ENCODE measurements around the gene COL25A1. TPM values are rescaled to one million over a fixed set of nuclear protein-coding genes. Genes with fewer than 3 reads are reported as not detected.

The COL25A1 gene
- total and polyA plus RNA-seq, 4 donors: 0.61 to 4.4 (median 2.1) TPM

- no peak overlapping the region for H3K4me3 ChIP-seq (ENCODE audit: low read depth in 1 of 3, low read length in 3 of 3)
- no peaks in the 10 kb centered on the region for H3K27me3 ChIP-seq (ENCODE audit: control insufficient read depth in 4 of 4, insufficient read depth in 4 of 4, low read length in 3 of 4)
- no peaks in the 10 kb centered on the region for H3K9me3 ChIP-seq (ENCODE audit: control insufficient read depth in 4 of 4, low read length in 3 of 4)
- no peak overlapping the region for H3K27ac ChIP-seq (ENCODE audit: low read depth in 1 of 2, low read length in 2 of 2)
- H3K4me1 ChIP-seq (ENCODE audit: control insufficient read depth in 4 of 4, insufficient read depth in 4 of 4, low read length in 3 of 4): no peaks in the 10 kb centered on the region
- no peak for DNase-seq (ENCODE audit: low spot score)
- WGBS: 40% methylated on average over 7 of the region's 7 CpGs
- no peaks in the 10 kb centered on the region for H3K36me3 ChIP-seq (ENCODE audit: control insufficient read depth in 4 of 4, insufficient read depth in 3 of 4, low read depth in 1 of 4, low read length in 3 of 4)
- TF ChIP-seq RAD21 (IDR thresholded peaks at IDR 0.05) (peak; percentile 13 to 18), NR2F2 (IDR thresholded peaks at IDR 0.05) (peak; percentile 85), JUND (IDR thresholded peaks at IDR 0.05) (no peak), SP1 (IDR thresholded peaks at IDR 0.05) (no peak), EGR1 (IDR thresholded peaks at IDR 0.05; ENCODE audit: low read depth in 2 of 2) (no peak), CTCF (IDR thresholded peaks at IDR 0.05; ENCODE audit: low read depth, low read length, missing input control) (no peak), FOXA1 (IDR thresholded peaks at IDR 0.05) (no peak), ATF3 (IDR thresholded peaks at IDR 0.05) (no peak), ZBTB33 (IDR thresholded peaks at IDR 0.05) (no peak), RXRA (IDR thresholded peaks at IDR 0.05) (no peak), REST (IDR thresholded peaks at IDR 0.05) (no peak), GABPA (IDR thresholded peaks at IDR 0.05 in 1 of 2, conservative IDR thresholded peaks at IDR 0.05 in 1 of 2) (no peak), HNF4G (IDR thresholded peaks at IDR 0.05) (no peak), FOXA2 (IDR thresholded peaks at IDR 0.05) (no peak)
- H3K9ac ChIP-seq (ENCODE audit: low read depth in 1 of 2, low read length in 2 of 2): no peak overlapping the region
Observed at GRCh38 chr4:109046471-109047201, 255.8 kb downstream of the COL25A1 start.

GRCh38 chr4:109044431-109044830, 258.0 kb downstream of the COL25A1 start:
- Histone ChIP-seq H3K4me1 (ENCODE audit: control insufficient read depth in 4 of 4, insufficient read depth in 4 of 4, low read length in 3 of 4) (no peaks in the 10 kb centered on the region), H3K9me3 (ENCODE audit: control insufficient read depth in 4 of 4, low read length in 3 of 4) (no peaks in the 10 kb centered on the region), H3K27ac (ENCODE audit: low read depth in 1 of 2, low read length in 2 of 2) (no peak overlapping the region), H3K27me3 (ENCODE audit: control insufficient read depth in 4 of 4, insufficient read depth in 4 of 4, low read length in 3 of 4) (no peaks in the 10 kb centered on the region), H3K9ac (ENCODE audit: low read depth in 1 of 2, low read length in 2 of 2) (no peak overlapping the region), H3K36me3 (ENCODE audit: control insufficient read depth in 4 of 4, insufficient read depth in 3 of 4, low read depth in 1 of 4, low read length in 3 of 4) (no peaks in the 10 kb centered on the region), H3K4me3 (ENCODE audit: low read depth in 1 of 3, low read length in 3 of 3) (no peak overlapping the region)
- no peak for DNase-seq (ENCODE audit: low spot score)
- TF ChIP-seq MAX (IDR thresholded peaks at IDR 0.05): no peak
- no peak for TF ChIP-seq CTCF (IDR thresholded peaks at IDR 0.05; ENCODE audit: low read depth, low read length, missing input control)
- no peak for TF ChIP-seq RXRA (IDR thresholded peaks at IDR 0.05)
- no peak for TF ChIP-seq TAF1 (conservative IDR thresholded peaks at IDR 0.05)
- 70% methylated on average over 3 of the region's 3 CpGs for WGBS
